ENCODE results near the gene CDKAL1. TPM values are rescaled to one million over a fixed set of nuclear protein-coding genes. Genes with fewer than 3 reads are reported as not detected.

The CDKAL1 gene
- total and polyA plus RNA-seq, 4 donors: 2.0 to 12.9 (median 6.7) TPM

DNA sequence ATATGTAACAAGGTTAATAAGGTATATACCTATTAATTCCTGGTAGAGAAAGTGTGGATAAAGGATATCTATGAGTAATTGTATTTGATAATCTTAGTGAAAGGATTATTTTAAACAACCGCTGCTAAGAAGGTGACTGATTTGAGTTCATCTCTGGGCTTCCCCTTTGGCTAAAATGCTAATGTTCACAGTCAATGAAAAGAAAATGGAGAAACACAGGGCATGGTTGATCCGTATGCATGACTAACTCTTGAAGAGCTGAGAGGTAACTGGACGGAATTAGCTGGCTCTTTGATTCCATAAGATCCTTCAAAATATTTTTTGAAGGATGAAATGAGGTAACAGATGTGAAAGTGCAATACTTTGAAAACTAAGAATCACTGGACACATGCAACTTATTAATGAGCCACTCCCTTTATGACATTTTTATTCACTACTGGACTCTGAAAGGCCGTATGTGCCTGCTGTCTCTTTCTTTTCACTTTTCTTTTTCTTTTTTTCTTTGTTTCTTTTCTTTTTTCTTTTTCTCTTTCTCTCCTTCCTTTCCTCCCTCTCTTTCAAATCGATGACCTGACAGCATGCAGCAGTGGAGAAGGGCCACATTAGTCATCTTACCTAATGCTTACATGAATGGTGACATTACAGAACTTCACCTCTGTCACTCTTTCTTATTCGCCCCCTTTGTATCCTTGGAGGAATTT, 464.6 kb downstream of the CDKAL1 start:
- no peak for DNase-seq (ENCODE audit: low spot score)
- peaks cover 0 to 4% (median 0%) of the 10 kb centered on the region in 4 donors for H3K4me1 ChIP-seq (ENCODE audit: control insufficient read depth in 4 of 4, insufficient read depth in 4 of 4, low read length in 3 of 4)
- no peak overlapping the region for H3K27ac ChIP-seq (ENCODE audit: low read depth in 1 of 2, low read length in 2 of 2)
- no peak for TF ChIP-seq FOXA2 (IDR thresholded peaks at IDR 0.05)
- TF ChIP-seq GABPA (IDR thresholded peaks at IDR 0.05 in 1 of 2, conservative IDR thresholded peaks at IDR 0.05 in 1 of 2): no peak
- no peak for TF ChIP-seq SP1 (IDR thresholded peaks at IDR 0.05)
- TF ChIP-seq HNF4G (IDR thresholded peaks at IDR 0.05): no peak
- TF ChIP-seq, protein P1, sequence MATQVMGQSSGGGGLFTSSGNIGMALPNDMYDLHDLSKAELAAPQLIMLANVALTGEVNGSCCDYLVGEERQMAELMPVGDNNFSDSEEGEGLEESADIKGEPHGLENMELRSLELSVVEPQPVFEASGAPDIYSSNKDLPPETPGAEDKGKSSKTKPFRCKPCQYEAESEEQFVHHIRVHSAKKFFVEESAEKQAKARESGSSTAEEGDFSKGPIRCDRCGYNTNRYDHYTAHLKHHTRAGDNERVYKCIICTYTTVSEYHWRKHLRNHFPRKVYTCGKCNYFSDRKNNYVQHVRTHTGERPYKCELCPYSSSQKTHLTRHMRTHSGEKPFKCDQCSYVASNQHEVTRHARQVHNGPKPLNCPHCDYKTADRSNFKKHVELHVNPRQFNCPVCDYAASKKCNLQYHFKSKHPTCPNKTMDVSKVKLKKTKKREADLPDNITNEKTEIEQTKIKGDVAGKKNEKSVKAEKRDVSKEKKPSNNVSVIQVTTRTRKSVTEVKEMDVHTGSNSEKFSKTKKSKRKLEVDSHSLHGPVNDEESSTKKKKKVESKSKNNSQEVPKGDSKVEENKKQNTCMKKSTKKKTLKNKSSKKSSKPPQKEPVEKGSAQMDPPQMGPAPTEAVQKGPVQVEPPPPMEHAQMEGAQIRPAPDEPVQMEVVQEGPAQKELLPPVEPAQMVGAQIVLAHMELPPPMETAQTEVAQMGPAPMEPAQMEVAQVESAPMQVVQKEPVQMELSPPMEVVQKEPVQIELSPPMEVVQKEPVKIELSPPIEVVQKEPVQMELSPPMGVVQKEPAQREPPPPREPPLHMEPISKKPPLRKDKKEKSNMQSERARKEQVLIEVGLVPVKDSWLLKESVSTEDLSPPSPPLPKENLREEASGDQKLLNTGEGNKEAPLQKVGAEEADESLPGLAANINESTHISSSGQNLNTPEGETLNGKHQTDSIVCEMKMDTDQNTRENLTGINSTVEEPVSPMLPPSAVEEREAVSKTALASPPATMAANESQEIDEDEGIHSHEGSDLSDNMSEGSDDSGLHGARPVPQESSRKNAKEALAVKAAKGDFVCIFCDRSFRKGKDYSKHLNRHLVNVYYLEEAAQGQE (IDR thresholded peaks at IDR 0.05): no peak
- no peak for TF ChIP-seq JUND (IDR thresholded peaks at IDR 0.05)
- no peak for TF ChIP-seq MAX (IDR thresholded peaks at IDR 0.05)
- TF ChIP-seq, protein P2, sequence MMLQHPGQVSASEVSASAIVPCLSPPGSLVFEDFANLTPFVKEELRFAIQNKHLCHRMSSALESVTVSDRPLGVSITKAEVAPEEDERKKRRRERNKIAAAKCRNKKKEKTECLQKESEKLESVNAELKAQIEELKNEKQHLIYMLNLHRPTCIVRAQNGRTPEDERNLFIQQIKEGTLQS (IDR thresholded peaks at IDR 0.05): no peak
- TF ChIP-seq CTCF (IDR thresholded peaks at IDR 0.05; ENCODE audit: low read depth, low read length, missing input control): no peak
- TF ChIP-seq YY1 (IDR thresholded peaks at IDR 0.05): no peak
- TF ChIP-seq RAD21 (IDR thresholded peaks at IDR 0.05): no peak
- no peak overlapping the region for H3K4me3 ChIP-seq (ENCODE audit: low read depth in 1 of 3, low read length in 3 of 3)
- H3K36me3 ChIP-seq (ENCODE audit: control insufficient read depth in 4 of 4, insufficient read depth in 3 of 4, low read depth in 1 of 4, low read length in 3 of 4): no peaks in the 10 kb centered on the region
- WGBS: 96% methylated on average over 6 of the region's 6 CpGs
- no peak overlapping the region for H3K9ac ChIP-seq (ENCODE audit: low read depth in 1 of 2, low read length in 2 of 2)
- peaks cover 0 to 4% (median 0%) of the 10 kb centered on the region in 4 donors for H3K9me3 ChIP-seq (ENCODE audit: control insufficient read depth in 4 of 4, low read length in 3 of 4)
- no peaks in the 10 kb centered on the region for H3K27me3 ChIP-seq (ENCODE audit: control insufficient read depth in 4 of 4, insufficient read depth in 4 of 4, low read length in 3 of 4)

DNA sequence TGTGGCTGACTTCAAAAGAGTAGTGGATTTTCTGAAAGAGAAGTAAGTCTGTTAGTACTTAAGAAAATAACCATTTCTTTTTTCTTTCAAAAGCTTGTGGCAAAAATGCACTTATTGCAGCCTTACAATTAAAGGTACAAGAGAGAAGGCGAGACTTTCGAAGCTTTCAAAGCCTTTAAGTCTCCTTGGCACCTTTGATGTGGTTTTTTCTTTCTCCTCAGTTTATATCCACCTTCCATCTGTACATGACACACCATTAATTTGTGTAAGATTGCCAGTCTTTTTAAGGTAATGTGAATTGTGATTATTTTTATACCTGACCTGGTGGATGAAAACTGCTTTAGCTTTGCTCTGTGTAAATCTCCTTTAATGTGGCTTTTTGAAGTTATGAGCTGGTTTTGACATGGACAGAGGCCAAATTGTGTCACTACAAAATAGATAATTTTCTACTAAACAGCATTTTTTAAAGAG, 466.1 kb downstream of the CDKAL1 start:
- DNase-seq (ENCODE audit: low spot score): no peak
- WGBS: 97% methylated on average over 2 of the region's 2 CpGs
- Histone ChIP-seq H3K4me3 (ENCODE audit: low read depth in 1 of 3, low read length in 3 of 3) (no peak overlapping the region), H3K27ac (ENCODE audit: low read depth in 1 of 2, low read length in 2 of 2) (no peak overlapping the region), H3K27me3 (ENCODE audit: control insufficient read depth in 4 of 4, insufficient read depth in 4 of 4, low read length in 3 of 4) (no peaks in the 10 kb centered on the region), H3K9me3 (ENCODE audit: control insufficient read depth in 4 of 4, low read length in 3 of 4) (no peaks in the 10 kb centered on the region), H3K36me3 (ENCODE audit: control insufficient read depth in 4 of 4, insufficient read depth in 3 of 4, low read depth in 1 of 4, low read length in 3 of 4) (no peaks in the 10 kb centered on the region), H3K4me1 (ENCODE audit: control insufficient read depth in 4 of 4, insufficient read depth in 4 of 4, low read length in 3 of 4) (peaks cover 0 to 4% (median 0%) of the 10 kb centered on the region in 4 donors), H3K9ac (ENCODE audit: low read depth in 1 of 2, low read length in 2 of 2) (no peak overlapping the region)
- TF ChIP-seq FOXA2 (IDR thresholded peaks at IDR 0.05): no peak
- TF ChIP-seq YY1 (IDR thresholded peaks at IDR 0.05): no peak
- TF ChIP-seq, protein P3, sequence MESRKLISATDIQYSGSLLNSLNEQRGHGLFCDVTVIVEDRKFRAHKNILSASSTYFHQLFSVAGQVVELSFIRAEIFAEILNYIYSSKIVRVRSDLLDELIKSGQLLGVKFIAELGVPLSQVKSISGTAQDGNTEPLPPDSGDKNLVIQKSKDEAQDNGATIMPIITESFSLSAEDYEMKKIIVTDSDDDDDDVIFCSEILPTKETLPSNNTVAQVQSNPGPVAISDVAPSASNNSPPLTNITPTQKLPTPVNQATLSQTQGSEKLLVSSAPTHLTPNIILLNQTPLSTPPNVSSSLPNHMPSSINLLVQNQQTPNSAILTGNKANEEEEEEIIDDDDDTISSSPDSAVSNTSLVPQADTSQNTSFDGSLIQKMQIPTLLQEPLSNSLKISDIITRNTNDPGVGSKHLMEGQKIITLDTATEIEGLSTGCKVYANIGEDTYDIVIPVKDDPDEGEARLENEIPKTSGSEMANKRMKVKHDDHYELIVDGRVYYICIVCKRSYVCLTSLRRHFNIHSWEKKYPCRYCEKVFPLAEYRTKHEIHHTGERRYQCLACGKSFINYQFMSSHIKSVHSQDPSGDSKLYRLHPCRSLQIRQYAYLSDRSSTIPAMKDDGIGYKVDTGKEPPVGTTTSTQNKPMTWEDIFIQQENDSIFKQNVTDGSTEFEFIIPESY (IDR thresholded peaks at IDR 0.05): no peak
- no peak for TF ChIP-seq FOXA1 (IDR thresholded peaks at IDR 0.05)
- TF ChIP-seq, protein P1 (IDR thresholded peaks at IDR 0.05): no peak
- TF ChIP-seq HNF4G (IDR thresholded peaks at IDR 0.05): no peak
- TF ChIP-seq TAF1 (conservative IDR thresholded peaks at IDR 0.05): no peak
- TF ChIP-seq RXRA (IDR thresholded peaks at IDR 0.05): no peak
- TF ChIP-seq MAX (IDR thresholded peaks at IDR 0.05): no peak
- no peak for TF ChIP-seq SP1 (IDR thresholded peaks at IDR 0.05)
- no peak for TF ChIP-seq HNF4A (conservative IDR thresholded peaks at IDR 0.05)
- TF ChIP-seq, protein P2 (IDR thresholded peaks at IDR 0.05): no peak
- TF ChIP-seq EGR1 (IDR thresholded peaks at IDR 0.05; ENCODE audit: low read depth in 2 of 2): no peak
- TF ChIP-seq GABPA (IDR thresholded peaks at IDR 0.05 in 1 of 2, conservative IDR thresholded peaks at IDR 0.05 in 1 of 2): no peak
- no peak for TF ChIP-seq JUND (IDR thresholded peaks at IDR 0.05)
- no peak for TF ChIP-seq RAD21 (IDR thresholded peaks at IDR 0.05)

Data from liver (tissue), 9 donors.